HG03378 (cell line): ENCODE measurements around the gene SYNGR2.
"Not testable (repeated sequence)": the region's sequence is repeated elsewhere in the genome, so short reads cannot be mapped to it uniquely, and the experiment has no call there.

Source experiments
- ATAC-seq: cut with Tn5 transposase; IDR thresholded peaks from one replicate; pipeline ENCODE4 v1.9.1; 2021; ENCODE audit warnings: mild to moderate bottlenecking, moderate library complexity; ENCODE audit not compliant: unreplicated experiment

SYNGR2 gene

DNA sequence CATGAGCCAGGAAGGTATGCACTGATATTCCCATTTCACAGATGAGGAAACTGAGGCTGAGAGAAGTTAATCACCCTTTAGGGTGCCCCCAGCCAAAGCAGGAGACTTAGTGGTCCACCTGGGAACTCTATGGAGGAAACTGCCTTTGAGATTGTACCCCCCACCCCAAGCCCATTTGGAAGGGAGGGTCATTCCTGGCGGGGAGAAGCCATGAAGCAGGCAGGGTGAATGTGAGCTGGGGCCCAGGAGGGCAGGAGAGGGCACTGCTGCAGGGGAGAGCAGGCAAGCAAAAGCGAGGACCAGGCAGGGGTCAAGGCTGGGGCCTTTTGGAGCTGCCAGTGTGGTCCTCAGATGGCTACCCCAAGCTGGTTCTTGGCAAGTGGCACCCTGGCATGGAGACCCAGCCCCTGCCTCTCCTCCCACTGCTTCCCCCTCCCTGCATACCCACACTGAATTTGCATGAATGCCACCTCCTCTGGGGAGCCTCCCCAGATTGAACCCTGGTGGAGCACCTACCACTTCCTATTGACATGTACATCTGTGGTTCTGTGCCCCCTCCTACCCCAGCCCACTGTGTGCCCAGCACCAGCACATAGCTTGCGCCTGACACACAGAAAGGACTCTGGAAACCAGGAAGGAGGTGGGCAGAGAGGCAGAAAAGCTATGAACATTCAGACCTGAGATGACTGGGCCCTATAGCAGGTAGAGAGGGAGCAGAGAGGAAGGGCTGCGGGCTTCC, 38.9 kb upstream of the SYNGR2 start:
- no peak for ATAC-seq

DNA sequence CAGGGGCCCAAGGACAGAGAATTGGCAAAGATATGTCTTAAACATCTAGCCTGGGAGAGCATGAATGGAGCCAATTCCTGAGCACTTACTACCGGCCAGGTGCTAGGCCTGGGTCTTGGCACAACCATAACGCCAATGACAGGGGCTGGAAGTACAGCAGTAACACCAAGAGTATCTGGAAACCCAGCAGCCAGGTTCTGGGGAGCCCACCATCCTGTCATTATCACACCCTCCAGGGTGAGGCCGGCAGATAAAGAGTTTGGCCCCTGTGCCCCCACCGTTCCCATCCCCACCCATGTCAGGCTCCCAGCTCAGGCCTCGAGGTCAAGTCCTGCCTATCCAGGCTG, 38.3 kb upstream of the SYNGR2 start:
- no peak for ATAC-seq

DNA sequence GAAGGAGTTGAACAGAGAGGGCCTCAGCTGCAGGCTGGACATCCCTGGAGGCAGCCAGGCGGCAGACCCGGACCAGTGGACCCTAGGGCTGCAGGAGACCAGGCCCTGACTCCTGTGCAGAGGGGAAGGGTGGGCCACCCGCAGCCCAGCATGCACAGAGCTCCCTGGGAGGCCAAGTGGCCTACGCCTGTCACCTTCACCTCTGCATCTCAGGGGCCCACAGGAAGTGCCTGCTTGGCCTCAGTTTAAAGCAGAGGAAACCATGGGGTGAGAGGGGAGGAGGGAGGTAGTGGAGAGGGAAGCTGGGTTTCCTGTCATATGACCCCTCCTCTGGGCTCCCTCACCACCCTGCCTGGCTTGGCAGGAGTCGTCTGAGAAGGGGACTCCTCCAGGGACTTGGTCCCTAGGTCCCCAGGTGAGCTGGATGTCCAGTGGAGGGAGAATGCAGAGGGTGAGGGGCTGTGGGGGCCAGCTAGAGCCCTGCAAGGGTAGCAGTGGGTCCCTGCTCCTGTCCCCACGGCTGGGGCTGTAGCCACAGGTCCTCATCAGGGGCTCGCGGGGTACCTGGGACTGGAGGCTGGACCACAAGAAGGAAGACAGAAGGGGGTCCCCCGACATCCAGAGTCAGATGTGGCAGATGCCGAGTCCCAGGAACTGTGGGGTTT, 37.8 kb upstream of the SYNGR2 start, which contains the start of gene TMC8:
Gene TMC8 (plus strand): TSS at position 335 of the 665 bp plus-strand sequence. CDS start 818 bp downstream, outside the sequence.
- ATAC-seq: no peak

DNA sequence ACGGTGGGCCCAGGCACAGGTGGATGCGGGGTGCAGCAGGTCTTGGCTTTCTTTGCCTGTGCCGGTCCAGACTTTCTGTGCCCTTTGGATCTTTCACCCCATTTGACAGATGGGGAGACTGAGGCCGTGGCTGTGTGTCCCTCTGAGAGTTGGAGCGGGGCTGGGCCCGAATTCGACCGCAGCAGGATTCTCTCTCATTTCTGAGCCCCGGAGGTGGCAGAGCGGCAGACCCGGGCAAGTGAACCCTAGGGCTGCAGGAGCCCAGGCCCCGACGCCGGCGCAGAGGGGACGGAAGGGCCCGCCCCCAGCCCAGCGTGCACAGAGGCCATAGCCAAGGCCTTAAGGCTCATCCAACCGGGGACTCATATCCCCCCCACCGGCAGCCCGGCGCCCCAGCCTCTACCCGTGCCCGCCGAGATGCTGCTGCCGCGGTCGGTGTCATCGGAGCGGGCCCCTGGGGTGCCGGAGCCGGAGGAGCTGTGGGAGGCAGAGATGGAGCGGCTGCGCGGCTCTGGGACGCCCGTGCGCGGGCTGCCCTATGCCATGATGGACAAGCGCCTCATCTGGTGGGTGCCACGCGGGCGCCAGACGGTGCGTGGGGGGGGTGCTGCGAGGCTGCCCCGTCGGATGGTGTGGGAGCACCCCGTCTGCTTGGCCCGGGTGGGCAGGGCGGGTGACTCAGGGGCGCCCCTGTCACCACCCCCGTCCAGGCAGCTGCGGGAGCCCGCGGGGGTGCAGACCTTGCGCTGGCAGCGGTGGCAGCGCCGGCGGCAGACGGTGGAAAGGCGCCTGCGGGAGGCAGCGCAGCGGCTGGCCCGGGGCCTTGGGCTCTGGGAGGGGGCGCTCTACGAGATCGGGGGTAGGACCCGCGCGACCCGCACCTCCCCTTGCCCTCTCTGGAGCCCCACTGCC, 37.0 kb upstream of the SYNGR2 start:
- no peak for ATAC-seq

DNA sequence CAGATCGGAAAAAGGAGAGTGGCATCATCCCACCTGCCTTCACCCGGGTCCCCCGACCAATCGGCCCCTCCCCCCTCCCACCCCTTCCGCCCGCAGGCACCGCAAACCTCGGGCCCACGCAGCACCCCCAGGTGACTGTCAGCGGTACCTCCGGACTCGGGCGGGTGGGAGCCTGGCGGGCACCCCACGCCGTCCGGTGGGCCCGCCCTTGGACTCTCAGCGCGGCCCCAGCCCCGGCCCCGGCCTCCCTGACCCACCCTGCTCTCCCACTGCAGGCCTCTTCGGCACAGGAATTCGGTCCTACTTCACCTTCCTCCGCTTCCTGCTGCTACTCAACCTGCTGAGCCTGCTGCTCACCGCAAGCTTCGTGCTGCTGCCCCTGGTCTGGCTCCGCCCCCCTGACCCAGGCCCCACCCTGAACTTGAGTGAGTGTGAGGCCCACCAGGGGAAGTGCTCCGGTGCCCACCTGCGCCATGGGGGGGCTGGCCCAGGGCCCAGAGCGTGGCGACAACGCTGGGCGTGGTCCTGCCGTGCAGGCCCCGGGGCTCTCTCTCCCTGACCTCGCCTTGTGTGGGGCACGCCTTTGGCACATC, 36.2 kb upstream of the SYNGR2 start:
- no peak for ATAC-seq

DNA sequence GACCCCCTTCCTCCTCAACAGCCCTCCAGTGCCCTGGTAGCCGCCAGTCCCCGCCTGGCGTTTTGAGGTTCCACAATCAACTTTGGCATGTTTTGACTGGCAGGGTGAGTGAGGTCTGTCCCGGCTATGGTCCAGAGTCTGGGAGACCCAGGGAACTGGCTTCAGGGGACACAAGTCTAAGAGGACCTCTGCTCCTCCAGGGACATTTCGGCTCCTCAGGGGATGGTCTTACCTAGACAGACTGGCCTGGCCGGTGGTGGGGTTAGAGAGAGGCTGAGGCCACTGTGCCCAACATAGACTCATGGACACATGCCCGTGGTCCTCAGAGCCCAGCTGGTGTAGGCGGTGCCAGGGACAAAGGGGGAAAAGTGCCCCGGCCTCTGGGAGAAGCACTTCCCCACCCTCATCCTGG, 35.6 kb upstream of the SYNGR2 start:
- ATAC-seq: no peak

DNA sequence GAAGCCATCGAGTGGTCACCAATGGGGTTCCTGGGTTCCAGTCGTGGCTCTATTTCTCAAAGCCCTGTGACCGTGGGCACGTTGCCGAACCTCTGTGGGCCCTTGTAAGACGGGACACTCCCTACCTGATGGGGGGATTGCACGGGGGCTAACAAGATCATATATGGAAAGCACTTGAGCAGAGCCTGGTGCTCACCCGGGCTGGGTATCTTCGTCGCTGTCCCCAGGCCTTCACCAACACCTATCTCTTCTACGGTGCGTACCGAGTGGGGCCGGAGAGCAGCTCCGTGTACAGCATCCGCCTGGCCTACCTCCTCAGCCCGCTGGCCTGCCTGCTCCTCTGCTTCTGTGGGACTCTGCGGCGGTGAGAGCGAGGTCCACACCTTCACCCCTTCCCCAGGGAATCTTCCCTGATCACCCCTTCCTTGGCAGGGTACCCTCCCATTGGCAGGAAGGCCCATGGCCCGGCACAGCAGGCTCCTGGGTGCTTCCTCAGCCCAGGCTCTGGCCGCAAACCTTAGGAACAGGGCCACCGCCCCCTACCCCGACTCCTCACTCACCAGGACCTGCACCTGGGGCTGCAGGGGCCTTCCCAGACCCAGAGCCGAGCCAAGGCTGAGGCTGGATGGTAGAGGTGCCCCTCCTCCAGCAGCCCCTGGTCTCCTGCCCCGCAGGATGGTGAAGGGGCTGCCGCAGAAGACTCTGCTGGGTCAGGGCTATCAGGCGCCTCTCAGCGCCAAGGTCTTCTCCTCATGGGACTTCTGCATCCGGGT, 35.0 kb upstream of the SYNGR2 start:
- no peak for ATAC-seq

DNA sequence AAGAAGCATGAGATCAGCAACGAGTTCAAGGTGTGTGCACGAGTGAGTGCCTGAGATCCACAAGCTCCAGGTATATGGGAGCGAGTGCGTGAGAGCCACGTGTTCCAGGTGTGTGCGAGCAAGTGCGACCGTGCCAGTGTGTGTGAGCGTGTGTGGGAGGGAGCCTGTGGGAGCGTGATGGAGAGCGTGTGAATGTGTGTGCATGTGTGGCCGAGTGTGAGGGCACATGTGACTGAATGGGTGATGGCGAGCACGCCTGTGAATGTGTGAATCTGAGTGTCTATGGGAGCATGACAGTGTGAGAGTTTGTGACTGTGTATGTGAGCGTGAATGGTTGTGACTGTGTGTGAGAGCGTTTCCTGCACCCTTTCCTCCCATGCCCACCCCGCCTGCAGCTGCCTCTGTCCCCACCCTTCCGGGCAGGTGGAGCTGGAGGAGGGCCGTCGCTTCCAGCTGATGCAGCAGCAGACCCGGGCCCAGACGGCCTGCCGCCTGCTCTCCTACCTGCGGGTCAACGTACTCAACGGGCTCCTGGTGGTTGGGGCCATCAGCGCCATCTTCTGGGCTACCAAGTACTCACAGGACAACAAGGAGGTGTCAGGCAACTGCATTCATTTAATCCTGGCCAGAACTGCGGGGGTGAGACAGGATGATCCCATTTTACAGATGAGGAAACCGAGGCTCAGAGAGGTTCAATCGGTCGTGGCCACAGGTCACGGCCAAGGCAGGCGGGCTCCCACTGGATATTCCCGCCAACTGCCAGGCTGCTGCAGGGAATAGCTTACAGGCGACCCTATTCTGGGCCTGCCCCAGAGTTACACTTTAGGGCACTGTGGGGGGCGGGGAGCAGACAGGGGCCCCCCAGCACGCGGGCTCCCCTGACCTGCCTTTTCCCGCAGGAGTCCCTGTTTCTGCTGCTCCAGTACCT, 34.1 kb upstream of the SYNGR2 start:
- ATAC-seq: no peak

DNA sequence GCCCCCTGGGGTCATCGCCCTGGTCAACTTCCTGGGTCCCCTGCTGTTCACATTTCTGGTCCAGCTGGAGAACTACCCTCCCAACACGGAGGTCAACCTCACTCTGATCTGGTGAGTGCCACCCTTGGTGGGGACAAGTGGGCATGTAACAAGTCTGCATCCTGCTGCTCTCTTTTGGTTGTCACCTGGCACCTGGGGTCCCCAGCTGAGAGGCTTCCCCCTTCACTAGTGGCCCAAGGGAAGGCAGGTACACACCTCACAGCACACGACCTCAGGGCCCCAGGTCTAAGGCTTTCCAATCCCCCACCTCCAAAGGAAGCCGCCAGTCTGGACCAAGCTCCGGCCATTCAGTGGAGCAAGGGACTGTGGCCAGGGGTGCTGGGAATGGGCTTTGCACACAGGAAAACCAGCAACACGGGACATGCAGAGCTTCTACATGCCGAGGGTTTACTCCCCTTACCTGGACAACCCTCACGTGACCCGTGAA, 33.4 kb upstream of the SYNGR2 start:
- no peak for ATAC-seq

DNA sequence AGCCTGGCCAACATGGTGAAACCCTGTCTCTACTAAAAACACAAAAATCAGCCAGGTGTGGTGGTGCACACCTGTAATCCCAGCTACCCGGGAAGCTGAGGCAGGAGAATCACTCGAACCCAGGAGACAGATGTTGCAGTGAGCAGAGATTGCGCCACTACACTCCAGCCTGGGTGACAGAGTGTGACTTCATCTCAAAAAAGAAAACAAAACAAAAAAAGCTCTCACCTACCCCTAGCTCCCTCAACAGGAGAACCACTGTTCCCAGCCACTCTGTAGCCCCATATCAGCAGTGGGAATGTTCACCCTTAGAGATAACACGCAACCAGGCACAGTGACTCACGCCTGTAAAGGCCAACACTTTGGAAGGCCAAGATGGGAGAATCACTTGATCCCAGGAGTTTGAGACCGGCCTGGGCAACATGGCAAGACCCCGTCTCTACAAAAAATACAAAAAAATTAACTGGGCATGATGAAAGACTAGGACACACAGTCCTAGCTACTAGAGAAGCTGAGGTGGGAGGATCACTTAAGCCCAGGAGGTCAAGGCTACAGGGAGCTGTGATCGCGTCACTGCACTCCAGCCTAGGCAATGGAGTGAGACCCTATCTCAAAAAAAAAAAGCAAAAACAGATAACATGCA, 32.4 kb upstream of the SYNGR2 start:
- ATAC-seq: no peak

DNA sequence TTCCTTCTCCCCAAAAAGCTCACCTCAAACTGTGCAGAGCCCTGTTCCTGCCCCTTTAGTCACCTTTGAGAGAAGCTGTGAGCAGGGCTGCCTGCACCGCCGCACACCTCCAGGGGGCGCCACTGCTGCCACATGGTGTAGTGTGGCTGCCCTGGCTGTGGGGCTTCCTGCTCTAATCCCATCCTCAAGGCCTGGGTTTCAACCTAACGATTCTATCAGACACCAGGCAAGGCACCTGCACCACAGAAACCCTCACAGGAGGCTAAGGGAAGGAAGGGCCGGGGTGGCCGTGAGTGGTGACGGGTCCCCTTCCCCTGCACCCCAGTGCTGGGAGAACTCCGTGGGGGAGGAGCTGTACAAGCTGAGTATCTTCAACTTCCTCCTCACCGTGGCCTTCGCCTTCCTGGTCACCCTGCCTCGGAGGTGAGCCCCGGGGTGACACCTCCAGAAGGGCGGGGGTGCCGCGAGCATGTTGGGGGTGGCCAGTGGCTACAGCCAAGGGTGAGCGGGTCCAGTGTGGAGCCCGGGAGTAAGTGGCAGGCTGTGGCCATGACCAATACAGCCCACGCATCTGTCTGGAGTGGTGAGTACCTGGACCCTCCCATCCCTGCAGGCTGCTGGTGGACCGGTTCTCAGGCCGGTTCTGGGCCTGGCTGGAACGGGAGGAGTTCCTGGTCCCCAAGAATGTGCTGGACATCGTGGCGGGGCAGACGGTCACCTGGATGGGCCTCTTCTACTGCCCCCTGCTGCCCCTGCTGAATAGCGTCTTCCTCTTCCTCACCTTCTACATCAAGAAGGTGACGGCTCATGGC, 30.8 kb upstream of the SYNGR2 start:
- no peak for ATAC-seq

DNA sequence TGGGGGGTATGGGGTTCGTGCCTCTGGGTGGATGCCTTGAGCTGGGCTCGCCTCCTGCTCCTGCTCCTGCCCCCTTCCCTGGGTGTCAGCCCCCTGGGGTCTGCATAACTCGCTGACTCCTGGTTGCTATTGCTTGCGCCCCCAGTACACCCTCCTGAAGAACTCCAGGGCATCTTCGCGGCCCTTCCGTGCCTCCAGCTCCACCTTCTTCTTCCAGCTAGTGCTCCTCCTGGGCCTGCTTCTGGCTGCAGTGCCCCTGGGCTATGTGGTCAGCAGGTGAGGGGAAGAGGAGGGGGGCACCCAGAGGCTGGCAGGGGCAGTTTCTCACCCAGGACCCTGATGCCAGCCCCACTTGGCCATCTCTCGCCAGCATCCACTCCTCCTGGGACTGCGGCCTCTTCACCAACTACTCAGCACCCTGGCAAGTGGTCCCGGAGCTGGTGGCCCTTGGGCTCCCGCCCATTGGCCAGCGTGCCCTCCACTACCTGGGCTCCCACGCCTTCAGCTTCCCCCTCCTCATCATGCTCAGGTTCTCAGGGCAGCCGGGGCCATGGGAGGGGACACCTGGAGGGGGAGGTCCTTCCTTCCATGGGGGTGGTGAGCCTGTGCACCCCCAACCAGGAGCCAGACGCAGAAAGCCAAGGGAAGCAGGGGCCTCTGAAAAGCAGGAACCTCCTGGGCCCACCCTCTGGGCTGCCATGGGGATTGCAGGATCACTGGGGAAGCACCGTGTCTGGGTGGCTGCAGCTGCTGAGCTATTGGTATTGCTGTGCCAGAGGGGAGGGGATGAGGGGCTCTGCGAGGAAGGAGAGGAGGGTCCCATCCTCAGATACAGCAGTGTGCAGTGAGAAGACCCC, 29.9 kb upstream of the SYNGR2 start:
- ATAC-seq: no peak

DNA sequence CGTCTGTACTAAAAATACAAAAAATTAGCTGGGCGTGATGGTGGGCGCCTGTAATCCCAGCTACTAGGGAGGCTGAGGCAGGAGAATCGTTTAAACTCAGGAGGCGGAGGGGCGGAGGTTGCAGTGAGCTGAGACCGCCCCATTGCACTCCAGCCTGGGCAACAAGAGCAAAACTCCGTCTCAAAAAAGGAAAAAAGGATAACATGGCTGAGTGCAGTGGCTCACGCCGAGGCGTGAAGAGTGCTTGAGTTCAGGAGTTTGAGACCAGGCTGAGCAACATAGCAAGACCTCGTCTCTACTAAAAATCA, 28.6 kb upstream of the SYNGR2 start:
- not testable (repeated sequence) for ATAC-seq

DNA sequence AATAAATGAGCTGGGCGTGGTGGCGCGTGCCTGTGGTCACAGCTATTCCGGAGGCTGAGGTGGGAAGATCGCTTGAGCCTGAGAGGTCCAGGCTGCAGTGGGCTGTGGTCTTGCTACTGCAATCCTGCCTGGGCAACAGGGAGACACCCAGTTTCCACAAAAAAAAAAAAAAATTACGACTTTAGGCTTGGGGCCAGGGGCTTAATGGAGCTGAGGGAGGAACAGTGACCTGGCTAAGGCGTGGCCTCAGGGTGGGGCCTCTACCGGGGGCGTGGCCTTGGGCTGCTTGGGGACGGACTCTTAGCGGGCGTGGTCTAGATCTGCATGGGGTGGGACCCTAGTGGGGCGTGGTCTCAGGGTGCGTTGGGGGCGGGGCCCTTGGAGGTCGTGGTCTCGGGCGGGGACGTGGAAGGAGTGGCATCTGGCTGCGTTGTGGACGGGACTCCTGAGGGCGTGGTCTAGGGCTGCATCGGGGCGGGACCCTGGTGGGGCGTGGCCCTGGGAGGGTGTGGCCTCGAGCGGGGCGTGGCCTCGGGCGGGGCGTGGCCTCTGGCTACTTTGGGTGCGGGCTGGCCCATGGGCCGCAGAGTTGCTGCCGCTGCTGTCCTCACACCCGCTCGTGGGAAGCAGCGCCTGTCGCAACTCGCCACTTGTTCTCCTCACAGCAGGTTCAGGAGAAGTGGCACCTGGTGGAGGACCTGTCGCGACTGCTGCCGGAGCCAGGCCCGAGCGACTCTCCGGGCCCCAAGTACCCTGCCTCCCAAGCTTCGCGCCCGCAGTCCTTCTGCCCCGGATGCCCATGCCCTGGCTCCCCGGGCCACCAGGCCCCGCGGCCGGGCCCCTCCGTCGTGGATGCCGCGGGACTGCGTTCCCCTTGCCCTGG, 28.0 kb upstream of the SYNGR2 start:
- peak; percentile 60 for ATAC-seq

DNA sequence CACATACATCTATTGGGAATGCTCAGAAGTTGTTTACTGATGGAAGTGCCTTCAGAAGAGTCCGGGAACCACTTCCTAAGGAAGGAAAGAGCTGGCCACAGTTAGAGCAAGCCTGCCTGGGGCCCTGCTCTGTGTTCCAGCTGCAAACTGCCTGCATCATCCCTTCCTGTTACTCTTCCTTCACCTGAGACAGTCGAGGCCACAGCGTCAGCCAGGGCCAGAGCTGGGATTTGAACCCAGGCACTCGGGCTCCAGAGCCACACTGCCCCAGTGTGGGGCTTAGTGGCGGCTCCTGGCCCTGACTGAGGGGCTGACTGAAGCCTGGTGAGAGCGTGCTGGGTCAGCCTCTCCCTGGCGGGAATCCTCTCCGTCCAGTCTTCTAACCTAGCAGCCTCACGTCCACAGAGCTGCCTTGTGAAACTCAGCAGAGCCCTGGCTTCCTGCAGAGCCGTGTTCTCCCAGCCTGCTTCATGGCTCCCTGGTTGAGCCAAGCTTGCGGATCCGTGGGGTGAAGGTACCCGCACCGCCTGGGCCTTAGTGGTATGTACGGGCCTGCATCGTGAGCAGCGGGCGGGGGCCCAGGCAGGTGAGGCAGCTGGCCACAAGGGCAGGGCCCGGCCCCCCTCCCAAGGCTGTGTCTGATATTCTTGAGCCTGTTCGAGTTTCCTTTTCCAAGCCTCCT, 26.8 kb upstream of the SYNGR2 start:
- ATAC-seq: no peak
